Activated CD4-positive, alpha-beta T cell treated with anti-CD3 and anti-CD28 coated beads, Interleukin-10, Interleukin-2, amounts not matched to agents 100 ng/mL and 50 ng/mL, durations not matched to agents 16 hours and 8 hours (primary cell): ENCODE results near the gene CLCF1.
"Not testable (repeated sequence)": the region's sequence is repeated elsewhere in the genome, so short reads cannot be mapped to it uniquely, and the experiment has no call there.

Experiments
- DNase-seq: peaks from one replicate; pipeline ENCODE4 v3.0.0-alpha.2; 2020

CLCF1 gene

DNA sequence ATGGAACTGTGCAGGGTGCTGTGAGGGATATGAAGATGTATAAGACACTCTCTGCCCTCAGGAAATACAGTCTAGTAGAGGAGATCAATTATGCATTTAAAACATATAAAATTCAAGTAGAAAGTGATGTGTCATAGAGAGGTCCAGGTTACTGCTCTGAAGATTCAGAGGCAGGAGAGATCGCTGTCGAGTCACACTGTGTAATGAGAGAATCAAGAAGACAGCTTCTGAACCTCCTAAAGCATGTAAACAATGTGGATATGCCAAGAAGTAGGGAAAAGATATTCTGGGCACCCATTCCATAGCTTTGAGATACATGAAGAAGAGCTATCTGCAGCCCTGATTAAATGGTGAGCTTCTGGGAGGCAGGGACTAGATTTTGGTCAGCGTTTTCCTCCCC is 53.4 kb downstream of the CLCF1 start:
- DNase-seq = no peak

DNA sequence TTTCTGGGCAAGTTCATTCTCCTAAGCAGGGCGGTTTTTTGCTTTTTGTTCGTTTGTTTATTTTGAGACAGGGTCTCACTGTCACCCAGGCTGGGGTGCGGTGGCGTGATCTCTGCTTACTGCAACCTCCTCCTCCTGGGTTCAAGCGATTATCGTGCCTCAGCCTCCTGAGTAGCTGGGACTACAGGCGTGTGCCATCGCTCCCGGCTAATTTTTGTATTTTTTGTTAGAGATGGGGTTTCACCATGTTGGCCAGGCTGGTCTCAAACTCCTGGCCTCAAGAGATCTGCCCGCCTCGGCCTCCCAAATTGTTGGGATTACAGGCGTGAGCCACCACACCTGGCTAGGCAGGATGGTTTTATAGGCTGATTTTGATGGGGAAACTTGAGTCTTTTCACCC is 54.5 kb downstream of the CLCF1 start:
- DNase-seq = not testable (repeated sequence)

- DNase-seq = no peak
Measured at GRCh38 chr11:67317888-67318555, 55.4 kb downstream of the CLCF1 start.

- DNase-seq = peak; percentile 99
Measured at GRCh38 chr11:67317205-67317887, 56.1 kb downstream of the CLCF1 start.

GRCh38 chr11:67316882-67317204 is 56.6 kb downstream of the CLCF1 start:
- DNase-seq = no peak

- DNase-seq = no peak
Measured at GRCh38 chr11:67315325-67315909, 58.0 kb downstream of the CLCF1 start.

DNA sequence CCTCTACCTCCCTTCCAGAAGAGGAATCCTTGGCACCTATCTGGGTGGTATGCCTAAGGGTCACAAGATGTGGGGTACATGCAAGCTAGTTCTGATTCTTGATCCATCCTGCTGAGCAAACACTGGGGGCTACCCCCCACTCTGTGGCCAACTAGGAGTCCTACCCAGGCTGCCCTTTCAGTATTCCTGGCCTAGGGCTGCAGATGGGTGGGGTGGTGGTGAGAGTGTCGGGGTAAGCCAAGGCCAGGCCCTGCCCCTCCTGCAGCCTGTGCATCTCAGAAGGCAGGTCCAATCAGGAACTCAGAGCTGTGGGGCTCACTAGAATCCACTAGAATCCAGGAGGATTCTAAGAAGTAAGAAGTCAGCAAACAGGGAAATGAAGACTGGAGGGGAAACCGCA is 59.2 kb downstream of the CLCF1 start:
- DNase-seq = no peak
